NCI-H2081 (cell line): ENCODE results near the gene FAU.
"Not testable (repeated sequence)": the region's sequence is repeated elsewhere in the genome, so short reads cannot be mapped to it uniquely, and the experiment has no call there.

ENCODE experiments used
- DNase-seq, 2 experiments: peaks; one replicate each; lab custom pipeline; 2025; lab: John Stamatoyannopoulos, UW

The FAU gene

GRCh38 chr11:65120831-65121230, 1.1 kb downstream of the FAU start:
- DNase-seq, result no peak

GRCh38 chr11:65119670-65119995, 2.3 kb downstream of the FAU start:
- no peak for DNase-seq

- DNase-seq, result not testable (repeated sequence)
Measured at GRCh38 chr11:65118891-65119669, 2.9 kb downstream of the FAU start.

- no peak for DNase-seq
Measured at GRCh38 chr11:65118097-65118837, 3.7 kb downstream of the FAU start.

- DNase-seq, result peak; percentile 99
Measured at GRCh38 chr11:65117206-65118096, 4.5 kb downstream of the FAU start, which contains the start of gene ZNHIT2. Gene ZNHIT2 (minus strand): TSS chr11:65117701. CDS start chr11:65117653, 48 bp downstream.

- peak; percentile 51 to 69 for DNase-seq
Measured at GRCh38 chr11:65116370-65117205, 5.3 kb downstream of the FAU start.

- DNase-seq, result no peak
Measured at GRCh38 chr11:65115361-65116082, 6.4 kb downstream of the FAU start.

- no peak for DNase-seq
Measured at GRCh38 chr11:65114538-65115171, 7.3 kb downstream of the FAU start.

GRCh38 chr11:65113839-65114238, 8.1 kb downstream of the FAU start:
- no peak for DNase-seq

- DNase-seq, result no peak
Measured at GRCh38 chr11:65113361-65113756, 8.6 kb downstream of the FAU start.

GRCh38 chr11:65112546-65113360, 9.2 kb downstream of the FAU start:
- DNase-seq, result peak; percentile 50 to 55

- peak; percentile 95 to 96 for DNase-seq
Measured at GRCh38 chr11:65111744-65112545, 10.0 kb downstream of the FAU start, which contains the start of gene TM7SF2. Gene TM7SF2 (plus strand): TSS chr11:65111872. CDS start chr11:65112016, 144 bp downstream.

- DNase-seq, result no peak
Measured at GRCh38 chr11:65111159-65111743, 10.7 kb downstream of the FAU start.

- DNase-seq, result peak; percentile 68 to 78
Measured at GRCh38 chr11:65110354-65110861, 11.5 kb downstream of the FAU start.

GRCh38 chr11:65109231-65110198, 12.4 kb downstream of the FAU start:
- no peak for DNase-seq

GRCh38 chr11:65108469-65109123, 13.3 kb downstream of the FAU start:
- no peak for DNase-seq
